ENCODE data around the gene CREG1.

Gene CREG1

GRCh38 chr1:167507719-167508118 is 45.8 kb downstream of the CREG1 start:
- no peak for DNase-seq (ENCODE audit: low read depth in 1 of 2, low spot score in 1 of 2)
- no peaks in the 10 kb centered on the region for H3K27me3 ChIP-seq (ENCODE audit: insufficient read depth, poor library complexity, severe bottlenecking)
- TF ChIP-seq POLR2AphosphoS5 (IDR thresholded peaks at IDR 0.05; ENCODE audit: low read depth) (no peak), SPI1 (IDR thresholded peaks at IDR 0.05; ENCODE audit: borderline replicate concordance, low read depth) (no peak), GABPA (IDR thresholded peaks at IDR 0.05; ENCODE audit: low read depth) (no peak)
- TF ChIP-seq, protein P1, sequence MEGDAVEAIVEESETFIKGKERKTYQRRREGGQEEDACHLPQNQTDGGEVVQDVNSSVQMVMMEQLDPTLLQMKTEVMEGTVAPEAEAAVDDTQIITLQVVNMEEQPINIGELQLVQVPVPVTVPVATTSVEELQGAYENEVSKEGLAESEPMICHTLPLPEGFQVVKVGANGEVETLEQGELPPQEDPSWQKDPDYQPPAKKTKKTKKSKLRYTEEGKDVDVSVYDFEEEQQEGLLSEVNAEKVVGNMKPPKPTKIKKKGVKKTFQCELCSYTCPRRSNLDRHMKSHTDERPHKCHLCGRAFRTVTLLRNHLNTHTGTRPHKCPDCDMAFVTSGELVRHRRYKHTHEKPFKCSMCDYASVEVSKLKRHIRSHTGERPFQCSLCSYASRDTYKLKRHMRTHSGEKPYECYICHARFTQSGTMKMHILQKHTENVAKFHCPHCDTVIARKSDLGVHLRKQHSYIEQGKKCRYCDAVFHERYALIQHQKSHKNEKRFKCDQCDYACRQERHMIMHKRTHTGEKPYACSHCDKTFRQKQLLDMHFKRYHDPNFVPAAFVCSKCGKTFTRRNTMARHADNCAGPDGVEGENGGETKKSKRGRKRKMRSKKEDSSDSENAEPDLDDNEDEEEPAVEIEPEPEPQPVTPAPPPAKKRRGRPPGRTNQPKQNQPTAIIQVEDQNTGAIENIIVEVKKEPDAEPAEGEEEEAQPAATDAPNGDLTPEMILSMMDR (IDR thresholded peaks at IDR 0.05; ENCODE audit: insufficient read depth, low read length): no peak
- TF ChIP-seq, protein P2, sequence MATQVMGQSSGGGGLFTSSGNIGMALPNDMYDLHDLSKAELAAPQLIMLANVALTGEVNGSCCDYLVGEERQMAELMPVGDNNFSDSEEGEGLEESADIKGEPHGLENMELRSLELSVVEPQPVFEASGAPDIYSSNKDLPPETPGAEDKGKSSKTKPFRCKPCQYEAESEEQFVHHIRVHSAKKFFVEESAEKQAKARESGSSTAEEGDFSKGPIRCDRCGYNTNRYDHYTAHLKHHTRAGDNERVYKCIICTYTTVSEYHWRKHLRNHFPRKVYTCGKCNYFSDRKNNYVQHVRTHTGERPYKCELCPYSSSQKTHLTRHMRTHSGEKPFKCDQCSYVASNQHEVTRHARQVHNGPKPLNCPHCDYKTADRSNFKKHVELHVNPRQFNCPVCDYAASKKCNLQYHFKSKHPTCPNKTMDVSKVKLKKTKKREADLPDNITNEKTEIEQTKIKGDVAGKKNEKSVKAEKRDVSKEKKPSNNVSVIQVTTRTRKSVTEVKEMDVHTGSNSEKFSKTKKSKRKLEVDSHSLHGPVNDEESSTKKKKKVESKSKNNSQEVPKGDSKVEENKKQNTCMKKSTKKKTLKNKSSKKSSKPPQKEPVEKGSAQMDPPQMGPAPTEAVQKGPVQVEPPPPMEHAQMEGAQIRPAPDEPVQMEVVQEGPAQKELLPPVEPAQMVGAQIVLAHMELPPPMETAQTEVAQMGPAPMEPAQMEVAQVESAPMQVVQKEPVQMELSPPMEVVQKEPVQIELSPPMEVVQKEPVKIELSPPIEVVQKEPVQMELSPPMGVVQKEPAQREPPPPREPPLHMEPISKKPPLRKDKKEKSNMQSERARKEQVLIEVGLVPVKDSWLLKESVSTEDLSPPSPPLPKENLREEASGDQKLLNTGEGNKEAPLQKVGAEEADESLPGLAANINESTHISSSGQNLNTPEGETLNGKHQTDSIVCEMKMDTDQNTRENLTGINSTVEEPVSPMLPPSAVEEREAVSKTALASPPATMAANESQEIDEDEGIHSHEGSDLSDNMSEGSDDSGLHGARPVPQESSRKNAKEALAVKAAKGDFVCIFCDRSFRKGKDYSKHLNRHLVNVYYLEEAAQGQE (IDR thresholded peaks at IDR 0.05; ENCODE audit: insufficient replicate concordance, low read depth): no peak

GRCh38 chr1:167504467-167504827 is 49.1 kb downstream of the CREG1 start:
- Histone ChIP-seq H3K27me3 (ENCODE audit: insufficient read depth, poor library complexity, severe bottlenecking) (no peaks in the 10 kb centered on the region), H3K4me3 (replicated peaks; ENCODE audit: insufficient read depth, low read length) (no peak overlapping the region), H3K27ac (replicated peaks) (no peak overlapping the region)
- DNase-seq (ENCODE audit: low read depth in 1 of 2, low spot score in 1 of 2): no peak
- TF ChIP-seq, protein P2 (IDR thresholded peaks at IDR 0.05; ENCODE audit: insufficient replicate concordance, low read depth): no peak
- TF ChIP-seq SPI1 (IDR thresholded peaks at IDR 0.05; ENCODE audit: borderline replicate concordance, low read depth) (no peak), GABPA (IDR thresholded peaks at IDR 0.05; ENCODE audit: low read depth) (no peak), POLR2AphosphoS5 (IDR thresholded peaks at IDR 0.05; ENCODE audit: low read depth) (no peak)
- TF ChIP-seq, protein P1 (IDR thresholded peaks at IDR 0.05; ENCODE audit: insufficient read depth, low read length): no peak

More at GRCh38 chr1:167507719-167508118, 45.8 kb downstream of the CREG1 start:
- H3K4me3 ChIP-seq (replicated peaks; ENCODE audit: insufficient read depth, low read length): no peak overlapping the region
- H3K27ac ChIP-seq (replicated peaks): no peak overlapping the region

GRCh38 chr1:167503626-167504466 is 49.7 kb downstream of the CREG1 start:
- no peak overlapping the region for H3K27ac ChIP-seq (replicated peaks)
- no peak for DNase-seq (ENCODE audit: low read depth in 1 of 2, low spot score in 1 of 2)
- no peaks in the 10 kb centered on the region for H3K27me3 ChIP-seq (ENCODE audit: insufficient read depth, poor library complexity, severe bottlenecking)
- no peak overlapping the region for H3K4me3 ChIP-seq (replicated peaks; ENCODE audit: insufficient read depth, low read length)
- no peak for TF ChIP-seq GABPA (IDR thresholded peaks at IDR 0.05; ENCODE audit: low read depth)
- TF ChIP-seq, protein P1 (IDR thresholded peaks at IDR 0.05; ENCODE audit: insufficient read depth, low read length): no peak
- TF ChIP-seq, protein P2 (IDR thresholded peaks at IDR 0.05; ENCODE audit: insufficient replicate concordance, low read depth): no peak
- no peak for TF ChIP-seq SPI1 (IDR thresholded peaks at IDR 0.05; ENCODE audit: borderline replicate concordance, low read depth)
- no peak for TF ChIP-seq POLR2AphosphoS5 (IDR thresholded peaks at IDR 0.05; ENCODE audit: low read depth)
